ENCODE results near the gene TCF20. TPM values are rescaled to one million over a fixed set of nuclear protein-coding genes. Genes with fewer than 3 reads are reported as not detected.
A peak's percentile ranks its signal among the peaks of the same experiment; 100 is the strongest.

Gene TCF20
- polyA plus RNA-seq, 3 donors = 0.67 to 11.1 (median 0.99) TPM

GRCh38 chr22:42277988-42278776 is 7.7 kb upstream of the TCF20 start:
- Mint-ChIP-seq H3K27me3 (ENCODE audit: low read depth in 3 of 3) (peaks cover 29 to 57% (median 35%) of the 10 kb centered on the region in 3 donors), H3K9me3 (peaks cover 0 to 4% (median 0%) of the 10 kb centered on the region in 7 donors), H3K36me3 (peaks cover 0 to 3% of the 10 kb centered on the region in 2 donors), H3K27ac (no peak overlapping the region), H3K4me3 (no peak overlapping the region), H3K4me1 (peaks cover 8% of the 10 kb centered on the region)
- peak in 1 of 3 donors; percentile 12 for DNase-seq
- Histone ChIP-seq H3K36me3 (replicated peaks in 1 of 2; ENCODE audit: control insufficient read depth in 1 of 2, insufficient read depth in 2 of 2, low read length in 2 of 2) (no peaks in the 10 kb centered on the region), H3K4me3 (replicated peaks in 1 of 3; ENCODE audit: low read depth in 2 of 3, low read length in 3 of 3) (no peak overlapping the region), H3K4me1 (ENCODE audit: control insufficient read depth in 1 of 2, insufficient read depth in 2 of 2, low read length in 2 of 2) (peaks cover 3 to 4% of the 10 kb centered on the region in 2 donors), H3K4me2 (replicated peaks; ENCODE audit: extremely low read depth, low read length, poor library complexity, severe bottlenecking) (no peak overlapping the region), H3K27ac (ENCODE audit: low read depth in 1 of 2, low read length in 2 of 2) (no peak overlapping the region), H3K9me3 (replicated peaks in 1 of 2; ENCODE audit: control insufficient read depth in 1 of 2, insufficient read depth in 1 of 2, low read length in 2 of 2) (no peaks in the 10 kb centered on the region), H2AFZ (ENCODE audit: insufficient read depth, low read depth, low read length, poor library complexity, severe bottlenecking) (no peak overlapping the region), H4K20me1 (ENCODE audit: insufficient read depth, low read length) (no peaks in the 10 kb centered on the region), H3K27me3 (ENCODE audit: control insufficient read depth in 2 of 2, insufficient read depth in 2 of 2, low read length in 2 of 2) (peaks cover 5 to 19% of the 10 kb centered on the region in 2 donors), H3K9ac (ENCODE audit: insufficient read depth, low read length, poor library complexity, severe bottlenecking) (no peak overlapping the region), H3K79me2 (ENCODE audit: insufficient read depth, low read length) (no peaks in the 10 kb centered on the region)
- intact Hi-C loops (cut with micrococcal nuclease) = loop anchor here (10.0 kb wide), 1 partner anchor 157 kb away; the partner anchor contains the start of gene NFAM1 (in 2 of the 2)
- WGBS (ENCODE audit: insufficient coverage) = 62% methylated on average over 19 of the region's 21 CpGs
- peak; percentile 26 for TF ChIP-seq CTCF (IDR thresholded peaks at IDR 0.05)

- WGBS (ENCODE audit: insufficient coverage) = 98% methylated on average over 4 of the region's 4 CpGs
- Histone ChIP-seq H3K4me3 (replicated peaks in 1 of 3; ENCODE audit: low read depth in 2 of 3, low read length in 3 of 3) (no peak overlapping the region), H3K27me3 (ENCODE audit: control insufficient read depth in 2 of 2, insufficient read depth in 2 of 2, low read length in 2 of 2) (peaks cover 0 to 10% of the 10 kb centered on the region in 2 donors), H3K4me2 (replicated peaks; ENCODE audit: extremely low read depth, low read length, poor library complexity, severe bottlenecking) (no peak overlapping the region), H3K79me2 (ENCODE audit: insufficient read depth, low read length) (no peaks in the 10 kb centered on the region), H4K20me1 (ENCODE audit: insufficient read depth, low read length) (no peaks in the 10 kb centered on the region), H3K4me1 (ENCODE audit: control insufficient read depth in 1 of 2, insufficient read depth in 2 of 2, low read length in 2 of 2) (peaks cover 5 to 6% of the 10 kb centered on the region in 2 donors), H3K9me3 (replicated peaks in 1 of 2; ENCODE audit: control insufficient read depth in 1 of 2, insufficient read depth in 1 of 2, low read length in 2 of 2) (no peaks in the 10 kb centered on the region), H3K9ac (ENCODE audit: insufficient read depth, low read length, poor library complexity, severe bottlenecking) (no peak overlapping the region), H2AFZ (ENCODE audit: insufficient read depth, low read depth, low read length, poor library complexity, severe bottlenecking) (no peak overlapping the region), H3K36me3 (replicated peaks in 1 of 2; ENCODE audit: control insufficient read depth in 1 of 2, insufficient read depth in 2 of 2, low read length in 2 of 2) (no peaks in the 10 kb centered on the region), H3K27ac (ENCODE audit: low read depth in 1 of 2, low read length in 2 of 2) (no peak overlapping the region)
- Mint-ChIP-seq H3K36me3 (no peaks in the 10 kb centered on the region), H3K27me3 (ENCODE audit: low read depth in 3 of 3) (peaks cover 22 to 48% (median 27%) of the 10 kb centered on the region in 3 donors), H3K4me1 (peaks cover 8% of the 10 kb centered on the region), H3K4me3 (no peak overlapping the region), H3K27ac (no peak overlapping the region), H3K9me3 (no peaks in the 10 kb centered on the region)
- intact Hi-C loops (cut with micrococcal nuclease) = loop anchor here (10.0 kb wide), 1 partner anchor 158 kb away; the partner anchor contains the start of gene NFAM1 (in 2 of the 2)
- no peak for TF ChIP-seq CTCF (IDR thresholded peaks at IDR 0.05)
- no peak for DNase-seq
Measured at GRCh38 chr22:42277232-42277753, 6.8 kb upstream of the TCF20 start.
